GM12872 (cell line): ENCODE measurements around the gene OSBPL3.

Source experiments
- TF ChIP-seq, protein P1 (sequence below): IDR thresholded peaks from 3 replicates; pipeline ENCODE4 v1.5.1; 2011; ENCODE audit warnings: low read depth, mild to moderate bottlenecking, low read length, moderate library complexity; ENCODE audit not compliant: insufficient read depth

OSBPL3 gene

GRCh38 chr7:24777806-24778205 lies 202.2 kb downstream of the OSBPL3 start:
- TF ChIP-seq, protein P1, sequence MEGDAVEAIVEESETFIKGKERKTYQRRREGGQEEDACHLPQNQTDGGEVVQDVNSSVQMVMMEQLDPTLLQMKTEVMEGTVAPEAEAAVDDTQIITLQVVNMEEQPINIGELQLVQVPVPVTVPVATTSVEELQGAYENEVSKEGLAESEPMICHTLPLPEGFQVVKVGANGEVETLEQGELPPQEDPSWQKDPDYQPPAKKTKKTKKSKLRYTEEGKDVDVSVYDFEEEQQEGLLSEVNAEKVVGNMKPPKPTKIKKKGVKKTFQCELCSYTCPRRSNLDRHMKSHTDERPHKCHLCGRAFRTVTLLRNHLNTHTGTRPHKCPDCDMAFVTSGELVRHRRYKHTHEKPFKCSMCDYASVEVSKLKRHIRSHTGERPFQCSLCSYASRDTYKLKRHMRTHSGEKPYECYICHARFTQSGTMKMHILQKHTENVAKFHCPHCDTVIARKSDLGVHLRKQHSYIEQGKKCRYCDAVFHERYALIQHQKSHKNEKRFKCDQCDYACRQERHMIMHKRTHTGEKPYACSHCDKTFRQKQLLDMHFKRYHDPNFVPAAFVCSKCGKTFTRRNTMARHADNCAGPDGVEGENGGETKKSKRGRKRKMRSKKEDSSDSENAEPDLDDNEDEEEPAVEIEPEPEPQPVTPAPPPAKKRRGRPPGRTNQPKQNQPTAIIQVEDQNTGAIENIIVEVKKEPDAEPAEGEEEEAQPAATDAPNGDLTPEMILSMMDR = no peak

GRCh38 chr7:24773646-24774045 lies 206.3 kb downstream of the OSBPL3 start:
- TF ChIP-seq, protein P1 = no peak

DNA sequence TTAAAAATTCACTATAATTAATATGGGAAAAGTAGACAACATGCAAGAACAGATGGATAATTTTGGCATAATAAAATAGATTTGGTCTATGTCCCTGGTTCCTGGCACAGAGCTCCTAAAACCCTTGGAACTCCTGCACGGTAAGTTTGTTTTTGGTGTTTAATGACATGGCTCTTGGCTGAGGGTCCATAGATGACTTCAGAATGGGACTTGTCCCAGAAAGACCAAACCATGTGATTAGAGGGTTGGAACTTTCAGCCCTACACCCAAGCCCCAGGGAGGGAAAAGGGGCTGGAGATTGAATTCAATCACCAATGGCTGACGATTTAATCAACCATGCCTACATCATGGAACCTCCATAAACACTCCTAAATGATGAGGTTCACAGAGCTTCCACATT lies 210.1 kb downstream of the OSBPL3 start:
- TF ChIP-seq, protein P1 = no peak

DNA sequence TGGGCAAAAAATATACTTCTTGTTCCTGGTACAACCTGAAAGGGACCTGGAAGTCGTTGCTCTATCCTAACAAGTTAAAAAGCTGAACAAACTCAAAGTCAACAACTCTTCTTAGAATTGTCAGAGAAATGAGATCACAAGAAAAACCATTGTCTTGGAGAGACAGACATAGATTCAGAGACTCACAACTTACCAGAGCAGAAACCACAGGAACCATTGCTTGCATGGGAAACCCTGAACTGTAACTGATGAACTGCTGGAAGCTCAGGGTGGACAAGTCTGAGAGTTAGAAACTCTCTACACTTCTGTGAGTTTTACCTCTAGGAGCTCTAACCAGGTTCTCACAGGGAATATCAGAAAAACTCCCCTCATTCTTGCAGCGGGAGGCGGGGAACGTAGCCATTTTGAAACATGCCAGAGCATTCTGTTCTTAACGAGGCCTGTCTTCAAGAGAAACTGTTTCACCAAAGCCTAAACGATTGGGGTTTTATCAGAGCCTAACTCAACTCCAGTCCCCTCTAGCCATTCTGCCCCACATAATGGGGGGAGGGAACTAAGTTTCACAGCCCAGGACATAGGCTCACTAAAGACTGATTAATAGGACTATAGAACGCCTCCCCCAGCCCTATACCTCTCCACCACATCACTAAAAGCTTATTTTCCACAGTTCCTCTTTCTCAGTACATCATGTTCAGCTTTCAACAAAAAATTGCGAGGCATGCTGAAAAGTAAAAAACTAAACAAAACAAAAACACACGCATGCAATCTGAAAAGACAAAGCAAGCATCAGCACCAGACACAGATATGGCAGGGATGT lies 210.8 kb downstream of the OSBPL3 start:
- TF ChIP-seq, protein P1 = no peak

DNA sequence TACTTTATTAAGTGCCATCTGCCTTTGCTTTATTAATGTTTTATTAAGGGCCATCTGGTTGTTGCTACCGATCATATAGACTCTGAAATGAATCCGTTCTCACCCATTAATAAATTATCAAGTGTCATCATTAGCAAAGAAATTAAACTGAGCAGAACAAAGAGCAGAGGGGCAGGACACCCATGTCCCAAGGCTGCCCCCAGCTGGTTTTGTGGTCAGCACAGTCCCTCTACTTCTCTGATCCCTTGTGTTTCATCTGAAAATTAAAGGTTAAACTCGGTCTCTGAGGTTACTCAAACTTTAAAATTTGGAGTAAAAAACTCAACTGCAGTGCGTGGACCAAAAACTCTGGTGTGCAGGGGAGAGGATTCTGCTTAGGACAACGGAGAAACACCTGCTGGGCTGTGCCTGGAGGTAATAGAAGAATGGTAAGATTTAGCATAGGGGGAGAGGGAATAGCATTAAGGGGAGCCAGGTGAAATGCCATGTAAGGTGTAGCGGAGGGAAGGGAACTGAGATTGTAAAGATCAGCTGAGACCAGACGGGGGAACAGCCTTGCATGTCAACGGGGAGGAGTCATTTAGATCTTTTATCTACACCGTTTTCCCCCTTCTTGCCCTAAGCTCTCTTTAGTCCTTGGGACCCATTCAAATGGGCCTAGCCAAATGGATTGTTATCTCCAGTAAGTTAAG lies 212.0 kb downstream of the OSBPL3 start:
- TF ChIP-seq, protein P1 = no peak

- TF ChIP-seq, protein P1 = no peak
Measured at GRCh38 chr7:24764972-24765744, 214.8 kb downstream of the OSBPL3 start.

DNA sequence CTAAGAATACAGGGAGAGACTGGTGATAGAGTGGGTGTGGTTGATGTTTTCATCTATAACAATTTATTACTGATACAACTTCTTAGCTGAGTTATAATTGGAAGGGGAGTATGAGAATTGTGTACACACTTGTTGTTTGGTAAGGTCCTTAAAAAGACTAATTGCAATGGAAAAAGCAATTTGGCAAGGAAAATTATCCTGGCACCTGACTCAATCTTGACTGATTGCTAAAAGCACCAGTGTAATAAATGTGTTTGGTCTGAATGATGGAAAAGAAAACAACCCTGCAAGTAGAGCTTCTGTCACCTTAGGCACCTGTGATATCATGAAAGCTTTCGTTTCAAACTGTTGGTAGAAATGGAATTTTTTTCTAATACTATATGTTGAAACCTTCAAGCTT lies 216.0 kb downstream of the OSBPL3 start:
- TF ChIP-seq, protein P1 = no peak
